GM12878 (cell line): ENCODE data around the gene CCM2.

Experiments
- ATF3 ChIP-seq: IDR thresholded peaks from 2 replicates; pipeline ENCODE4 v1.6.1; 2011; ENCODE audit warnings: low read depth, mild to moderate bottlenecking, low read length, moderate library complexity, borderline replicate concordance; ENCODE audit errors: extremely low read depth
- CTCF ChIP-seq, 3 experiments: IDR thresholded peaks in 2 of 3; conservative IDR thresholded peaks in 1 of 3; 2 replicates each; pipeline ENCODE4 v1.5.1; 2011; ENCODE audit warnings: low read depth in 3 of 3, low read length in 3 of 3, mild to moderate bottlenecking in 3 of 3, control low read depth in 2 of 3, moderate library complexity in 2 of 3, inconsistent platforms in 1 of 3, mixed read lengths in 1 of 3; ENCODE audit not compliant: control insufficient read depth in 2 of 3, insufficient read depth in 1 of 3; ENCODE audit errors: extremely low read depth in 1 of 3
- TAF1 ChIP-seq: IDR thresholded peaks from 2 replicates; pipeline ENCODE4 v1.6.1; 2011; ENCODE audit warnings: mild to moderate bottlenecking, low read depth, low read length, borderline replicate concordance

- no peak for TF ChIP-seq CTCF (IDR thresholded peaks at IDR 0.05 in 2 of 3, conservative IDR thresholded peaks at IDR 0.05 in 1 of 3; ENCODE audit: control insufficient read depth in 2 of 3, extremely low read depth in 1 of 3, insufficient read depth in 1 of 3, low read depth in 3 of 3, low read length in 3 of 3)
- no peak for TF ChIP-seq TAF1
- TF ChIP-seq ATF3, result no peak
These were observed 15.3 kb downstream of the CCM2 start for GRCh38 chr7:45015313-45015712.
